GM10248 (cell line): Measurements from ENCODE around the gene RAD23B.

Experiments used
- CTCF ChIA-PET: fragments of 300-600 bp; sonication (Branson Sonifier 250); formaldehyde crosslinking; extraction: SDS; loops from one replicate; lab custom pipeline; 2021; ENCODE audit warnings: antibody characterized with exemption; lab: Yijun Ruan, JAX
- POLR2A ChIA-PET: fragments of 350-650 bp; sonication (Branson Sonifier 250); formaldehyde crosslinking; extraction: SDS; loops from one replicate; lab custom pipeline; 2020; ENCODE audit warnings: antibody characterized with exemption; lab: Yijun Ruan, JAX
- DNase-seq: peaks from one replicate; pipeline ENCODE4 v3.0.0; 2012; ENCODE audit errors: extremely low spot score
- TF ChIP-seq, protein P1 (sequence below): IDR thresholded peaks from 2 replicates; pipeline ENCODE4 v1.5.1; 2012; ENCODE audit warnings: mild to moderate bottlenecking, low read depth; ENCODE audit errors: extremely low read depth, missing control alignments, control extremely low read depth

The RAD23B gene

DNA sequence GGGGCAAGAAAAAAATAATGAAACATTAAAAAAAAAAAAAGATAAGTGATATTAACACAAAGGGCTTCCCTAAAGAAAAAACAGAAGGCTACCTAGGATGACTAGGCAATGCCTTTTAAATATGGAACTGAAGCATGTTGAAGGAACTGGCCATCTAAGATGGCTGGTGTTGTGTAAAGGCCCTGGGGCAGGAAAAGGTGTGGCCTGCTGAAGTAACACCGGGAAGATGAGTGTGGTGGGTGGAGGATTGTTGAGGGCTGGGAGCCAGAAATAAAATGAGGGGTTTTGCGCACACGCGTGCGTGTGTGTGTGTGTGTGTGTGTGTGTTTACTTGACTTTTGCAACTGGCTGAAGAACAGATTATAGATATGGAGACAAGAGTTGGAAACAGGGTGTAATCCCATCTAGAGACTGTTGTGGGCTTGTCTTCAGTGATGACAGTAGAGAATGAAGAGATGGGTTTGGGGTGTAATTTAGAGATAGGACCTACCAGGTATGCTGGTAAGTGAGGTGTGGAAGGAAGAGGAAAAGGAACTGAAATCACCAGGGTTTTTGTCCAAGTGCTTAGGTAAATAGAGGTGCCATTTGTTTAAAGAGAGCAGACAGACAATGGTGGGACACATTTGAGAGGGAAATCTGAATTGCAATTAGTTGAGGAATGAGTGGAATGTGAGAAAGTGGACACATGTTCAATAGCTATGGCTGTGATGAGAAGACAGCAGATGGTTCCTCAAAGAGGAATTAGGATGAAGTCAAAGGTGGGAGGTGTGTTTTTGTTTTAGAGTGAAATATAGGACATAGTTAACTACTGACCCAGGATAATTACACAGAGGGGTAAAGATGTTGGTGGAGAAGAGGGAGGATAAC lies 33.9 kb downstream of the RAD23B start:
- no peak for DNase-seq
- CTCF ChIA-PET: interaction anchor here (0.9 to 1.3 kb wide), 3 partner anchors 24 to 25 kb away, joined by 4 to 6 read pairs (median 4); no protein-coding TSS in a partner anchor
- TF ChIP-seq, protein P1, sequence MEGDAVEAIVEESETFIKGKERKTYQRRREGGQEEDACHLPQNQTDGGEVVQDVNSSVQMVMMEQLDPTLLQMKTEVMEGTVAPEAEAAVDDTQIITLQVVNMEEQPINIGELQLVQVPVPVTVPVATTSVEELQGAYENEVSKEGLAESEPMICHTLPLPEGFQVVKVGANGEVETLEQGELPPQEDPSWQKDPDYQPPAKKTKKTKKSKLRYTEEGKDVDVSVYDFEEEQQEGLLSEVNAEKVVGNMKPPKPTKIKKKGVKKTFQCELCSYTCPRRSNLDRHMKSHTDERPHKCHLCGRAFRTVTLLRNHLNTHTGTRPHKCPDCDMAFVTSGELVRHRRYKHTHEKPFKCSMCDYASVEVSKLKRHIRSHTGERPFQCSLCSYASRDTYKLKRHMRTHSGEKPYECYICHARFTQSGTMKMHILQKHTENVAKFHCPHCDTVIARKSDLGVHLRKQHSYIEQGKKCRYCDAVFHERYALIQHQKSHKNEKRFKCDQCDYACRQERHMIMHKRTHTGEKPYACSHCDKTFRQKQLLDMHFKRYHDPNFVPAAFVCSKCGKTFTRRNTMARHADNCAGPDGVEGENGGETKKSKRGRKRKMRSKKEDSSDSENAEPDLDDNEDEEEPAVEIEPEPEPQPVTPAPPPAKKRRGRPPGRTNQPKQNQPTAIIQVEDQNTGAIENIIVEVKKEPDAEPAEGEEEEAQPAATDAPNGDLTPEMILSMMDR: no peak
- POLR2A ChIA-PET: no interaction called here

DNA sequence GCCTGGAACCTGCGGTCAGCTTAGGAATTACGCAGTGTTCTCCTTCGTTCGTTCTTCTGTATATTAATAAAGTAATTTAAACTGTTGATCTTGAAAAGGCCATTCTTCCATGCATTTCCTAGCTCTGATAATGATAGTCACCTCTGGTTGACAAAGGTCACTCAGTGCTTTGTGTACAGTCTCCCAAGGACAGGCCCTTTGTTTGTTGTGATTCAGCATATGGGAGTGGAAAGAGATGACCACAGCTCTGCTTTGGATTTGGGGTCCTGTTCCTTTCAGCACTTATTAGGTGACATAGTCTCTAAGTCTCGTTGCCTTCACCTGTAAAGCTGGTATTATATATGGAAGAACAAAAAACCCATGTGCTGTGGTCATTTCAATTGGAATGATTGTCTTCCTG lies 39.6 kb downstream of the RAD23B start:
- TF ChIP-seq, protein P1: no peak
- DNase-seq: no peak
- CTCF ChIA-PET: interaction anchor here (1.4 to 5.7 kb wide), 2 partner anchors 18 to 35 kb away, joined by 4 to 32 read pairs; no protein-coding TSS in a partner anchor
- POLR2A ChIA-PET: interaction anchor here (0.6 kb wide), 1 partner anchor 15 kb away, joined by 3 read pairs; no protein-coding TSS in a partner anchor

DNA sequence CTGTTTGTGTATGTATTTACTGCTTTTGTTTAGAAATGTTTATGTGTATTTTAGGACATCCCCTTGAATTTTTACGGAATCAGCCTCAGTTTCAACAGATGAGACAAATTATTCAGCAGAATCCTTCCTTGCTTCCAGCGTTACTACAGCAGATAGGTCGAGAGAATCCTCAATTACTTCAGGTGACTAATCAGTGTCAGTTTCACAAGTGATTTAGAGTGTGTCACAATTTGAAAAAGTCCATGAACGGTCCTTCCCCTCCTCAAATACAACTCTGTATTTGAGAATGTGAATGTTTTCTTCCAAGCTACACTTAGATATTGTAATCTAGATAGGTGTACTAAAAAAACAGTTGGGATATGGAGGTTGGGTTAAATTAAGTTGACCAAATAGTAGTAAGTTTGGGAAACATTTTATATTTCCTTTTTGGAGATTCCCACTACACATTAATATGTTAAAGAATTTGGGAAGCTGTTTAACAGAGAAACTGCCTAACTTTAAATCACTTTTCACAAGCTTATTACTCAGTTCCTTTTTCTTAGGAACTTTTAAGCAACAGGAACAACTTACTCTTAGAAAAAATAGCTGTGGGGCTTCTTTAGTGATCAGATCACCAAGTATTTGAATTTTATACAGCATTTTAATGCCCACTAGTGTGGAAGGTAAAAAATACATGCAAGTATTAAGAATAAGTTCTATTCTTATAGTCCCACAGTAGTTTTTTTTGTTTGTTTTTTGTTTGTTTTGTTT lies 40.9 kb downstream of the RAD23B start:
- ChIA-PET POLR2A (no interaction called here), CTCF (interaction anchor here (0.9 to 5.7 kb wide), 4 partner anchors 10 to 20 kb away, joined by 3 to 32 read pairs (median 4); no protein-coding TSS in a partner anchor)
- TF ChIP-seq, protein P1: no peak
- DNase-seq: no peak

DNA sequence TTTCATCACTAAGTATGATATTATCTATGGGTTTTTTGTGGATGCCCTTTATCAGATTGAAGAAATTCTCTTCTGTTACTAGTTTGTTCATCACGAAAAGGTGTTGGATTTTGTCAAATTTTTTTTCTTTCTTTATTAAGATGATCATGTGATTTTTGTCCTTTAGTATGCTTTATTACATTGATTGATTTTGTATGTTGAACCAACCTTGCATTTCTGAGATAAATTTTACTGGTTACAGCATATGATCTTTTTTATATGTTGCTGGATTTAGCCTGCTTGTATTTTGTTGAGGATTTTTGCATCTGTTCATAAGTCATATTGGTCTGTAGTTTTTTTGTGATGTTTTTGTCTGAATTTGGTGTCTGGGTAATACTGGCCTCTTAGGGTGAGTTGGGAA lies 42.8 kb downstream of the RAD23B start:
- no peak for DNase-seq
- TF ChIP-seq, protein P1: no peak
- ChIA-PET CTCF (interaction anchor here (4.6 kb wide), 1 partner anchor 15 kb away, joined by 41 read pairs; no protein-coding TSS in a partner anchor), POLR2A (interaction anchor here (0.6 kb wide), 1 partner anchor 12 kb away, joined by 7 read pairs; no protein-coding TSS in a partner anchor)

DNA sequence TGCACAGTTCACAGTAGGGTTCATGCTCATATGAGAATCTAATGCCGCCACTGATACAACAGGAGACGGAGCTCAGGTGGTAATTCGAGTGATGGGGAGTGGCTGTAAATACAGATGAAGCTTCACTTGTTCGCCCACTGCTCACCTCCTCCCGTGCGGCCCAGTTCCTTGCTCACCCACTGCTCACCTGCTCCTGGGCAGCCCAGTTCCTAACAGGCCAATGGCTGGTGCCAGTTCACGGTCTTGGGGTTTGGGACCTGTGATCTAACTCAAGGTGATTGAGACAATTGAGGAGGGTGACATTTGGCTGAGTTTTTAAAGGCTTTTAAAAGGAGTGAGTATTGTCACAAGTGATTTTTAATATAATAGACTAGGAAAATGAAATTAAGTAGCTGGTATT lies 45.4 kb downstream of the RAD23B start:
- POLR2A ChIA-PET: no interaction called here

More for the DNA sequence above, 45.4 kb downstream of the RAD23B start:
- no peak for DNase-seq
- TF ChIP-seq, protein P1: no peak
- CTCF ChIA-PET: interaction anchor here (4.6 kb wide), 1 partner anchor 13 kb away, joined by 41 read pairs; no protein-coding TSS in a partner anchor
